ENCODE data around the gene DNASE1.
"Not testable (repeated sequence)": the region's sequence is repeated elsewhere in the genome, so short reads cannot be mapped to it uniquely, and the experiment has no call there.

Gene DNASE1

DNA sequence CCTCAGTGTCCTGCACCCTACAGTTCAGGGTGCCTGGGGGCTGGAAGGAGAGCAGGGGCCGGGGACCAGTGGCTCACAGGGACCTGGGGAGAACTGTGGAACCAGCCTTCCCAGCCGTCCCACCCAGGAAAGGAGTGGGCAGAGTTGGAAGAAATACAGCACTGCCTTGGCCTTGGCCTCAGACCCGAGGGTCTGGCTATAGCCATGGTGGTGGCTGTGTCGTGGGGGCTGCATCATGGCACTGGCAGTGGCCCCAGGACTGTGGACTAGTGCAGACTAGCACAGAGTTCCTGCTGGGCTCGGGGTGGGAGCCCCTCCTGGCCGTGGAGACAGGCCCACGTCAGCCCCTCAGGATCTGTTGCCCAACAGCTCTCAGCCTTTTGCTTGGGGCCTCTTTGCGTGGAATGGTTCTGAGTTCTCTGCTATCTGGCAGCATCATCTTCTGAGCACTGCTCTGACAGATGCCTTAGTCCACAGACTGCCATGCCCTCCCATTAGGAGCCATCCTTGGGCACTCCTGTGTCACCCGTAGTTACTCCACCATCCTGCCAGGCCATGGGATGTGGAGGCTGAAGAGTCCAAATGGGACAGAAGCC is 12.6 kb upstream of the DNASE1 start:
- DNase-seq: no peak

DNA sequence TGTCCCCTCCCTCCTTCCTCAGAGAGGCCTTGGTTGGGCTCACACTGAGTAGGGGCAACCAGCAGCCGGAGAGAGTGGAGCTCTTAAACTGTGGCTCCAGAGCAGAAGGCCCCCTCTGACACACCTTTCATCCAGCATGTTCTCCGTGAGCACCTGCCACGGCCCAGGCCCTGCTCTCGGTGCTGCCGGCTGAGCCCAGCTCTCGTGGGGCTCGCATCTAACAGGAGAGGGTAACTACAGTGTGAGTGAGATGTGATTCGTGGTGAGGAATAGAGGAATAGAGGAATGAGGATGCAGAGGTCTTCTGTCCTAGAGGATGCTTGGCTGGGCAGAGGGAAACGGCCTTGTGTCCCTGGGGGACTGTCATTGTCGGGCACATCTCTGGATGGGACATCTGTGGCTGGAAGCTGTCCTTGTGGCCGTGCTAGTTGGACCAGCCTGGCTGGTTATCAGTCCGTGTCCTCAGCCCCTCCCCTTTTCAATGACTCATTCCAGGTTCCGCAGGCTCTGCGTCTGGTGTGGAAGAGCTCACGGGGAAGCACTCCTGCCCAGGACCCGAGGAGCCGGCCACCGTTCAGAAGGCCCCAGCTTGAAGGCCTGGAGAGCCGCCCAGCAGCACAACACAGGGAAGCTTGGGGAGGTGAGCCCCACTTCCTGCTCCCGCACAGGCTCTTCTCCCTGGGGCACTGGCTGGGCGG is 11.9 kb upstream of the DNASE1 start:
- DNase-seq: no peak

- no peak for DNase-seq
Measured at GRCh38 chr16:3643095-3643730, 11.3 kb upstream of the DNASE1 start.

DNA sequence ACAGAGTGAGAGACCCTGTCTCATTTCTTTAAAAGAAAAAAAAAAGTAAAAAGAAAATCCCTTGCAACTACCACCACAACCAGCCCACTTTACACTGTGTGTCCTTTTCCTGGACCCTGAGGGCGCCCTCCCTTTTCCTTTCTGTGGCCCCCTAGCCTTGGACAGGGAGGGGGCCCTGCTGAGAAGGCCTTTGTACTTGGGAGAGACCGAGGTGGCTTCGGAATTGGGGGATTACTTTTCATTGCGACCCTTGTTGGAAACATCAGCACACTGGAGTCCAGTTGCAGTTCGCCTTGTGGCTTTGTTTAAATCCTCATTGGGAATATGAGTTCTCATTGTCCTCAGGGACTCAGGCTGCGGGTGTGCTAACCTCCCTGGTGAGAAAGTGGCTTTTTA is 9.4 kb upstream of the DNASE1 start:
- no peak for DNase-seq

DNA sequence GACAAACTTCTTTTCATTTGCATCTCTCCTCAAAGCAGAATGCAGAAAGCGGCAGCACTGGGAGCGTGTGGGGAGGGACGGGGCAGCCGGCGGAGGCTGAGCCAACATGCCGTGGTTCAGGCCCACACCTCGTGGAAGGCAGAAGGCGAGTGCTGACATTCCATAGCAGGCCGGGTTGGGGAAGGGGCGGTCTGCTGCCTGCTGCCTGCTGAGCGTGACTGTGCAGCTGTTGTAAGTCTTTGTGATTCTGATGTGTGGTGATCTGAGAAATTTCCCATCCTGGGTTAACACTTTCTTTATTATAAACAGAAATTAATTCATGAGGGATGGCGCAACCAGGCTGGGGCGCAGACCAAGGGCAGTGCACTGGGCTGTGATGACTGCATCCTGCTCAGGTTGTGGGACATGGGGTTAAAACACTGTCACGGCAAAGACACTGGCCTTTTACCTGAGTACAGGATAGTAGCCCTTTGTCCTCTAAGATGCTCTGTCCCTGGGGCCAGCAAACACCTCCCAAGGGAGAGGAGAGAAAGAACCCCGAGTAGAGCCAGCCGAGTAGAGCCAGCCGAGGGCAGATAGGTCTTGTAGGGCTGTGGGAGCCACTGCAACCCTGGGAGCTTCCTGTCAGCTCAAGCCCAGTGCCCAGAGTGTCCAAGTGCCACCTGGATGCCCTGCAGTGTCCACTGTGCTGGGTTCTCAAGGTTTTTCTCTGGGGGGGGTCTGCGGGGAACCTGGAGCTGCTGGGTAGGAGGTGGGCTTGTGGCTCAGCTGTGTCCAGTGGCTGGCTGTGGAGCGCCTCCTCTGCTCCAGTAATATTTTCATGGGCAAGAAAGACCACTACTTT is 8.8 kb upstream of the DNASE1 start:
- DNase-seq: no peak

- DNase-seq: no peak
Measured at GRCh38 chr16:3646348-3646920, 8.1 kb upstream of the DNASE1 start.

GRCh38 chr16:3650631-3651265 is 3.7 kb upstream of the DNASE1 start:
- DNase-seq: no peak

- DNase-seq: no peak
Measured at GRCh38 chr16:3651461-3652372, 2.8 kb upstream of the DNASE1 start.

DNA sequence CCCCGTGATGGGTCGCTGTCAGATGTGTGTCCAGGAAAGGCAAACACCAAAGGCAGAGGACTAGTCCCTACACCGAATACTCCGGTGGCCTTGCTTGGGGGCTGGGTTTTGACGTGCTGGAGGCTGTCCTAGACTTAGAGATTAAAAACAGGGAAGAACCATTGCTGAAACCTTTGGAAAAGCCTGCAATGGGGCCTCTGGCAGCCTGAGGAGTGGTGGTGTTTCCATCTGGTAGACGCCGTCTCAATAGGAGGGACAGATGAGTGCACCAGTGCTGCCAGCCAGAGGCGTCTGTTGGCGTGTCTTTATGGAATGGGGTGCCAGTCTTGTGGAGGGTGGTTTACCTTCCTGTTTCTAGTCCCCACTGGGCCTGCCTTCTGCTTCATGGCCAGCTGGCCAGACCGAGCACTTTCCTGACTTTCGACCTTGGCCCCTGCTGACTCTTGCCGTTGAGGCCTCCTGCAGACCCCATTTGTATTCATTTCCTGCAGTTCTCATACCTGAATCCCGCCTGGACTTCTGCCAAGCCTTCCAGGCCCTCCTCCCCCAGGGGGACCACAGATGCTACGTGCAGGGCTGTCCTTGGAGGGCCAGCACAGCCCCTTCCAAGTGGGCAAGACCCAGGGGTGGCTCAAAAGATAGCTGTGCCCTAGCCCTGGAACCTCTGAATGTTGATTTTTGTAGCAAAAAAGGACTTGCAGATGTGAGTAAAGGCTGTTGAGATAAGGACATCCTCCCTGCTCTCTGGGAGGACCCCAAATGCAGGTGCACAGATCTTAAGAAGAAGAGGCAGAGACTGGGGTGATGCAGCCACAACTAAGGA is 1.9 kb upstream of the DNASE1 start:
- no peak for DNase-seq

- no peak for DNase-seq
Measured at GRCh38 chr16:3655030-3655395, 522 bp downstream of the DNASE1 start.

DNA sequence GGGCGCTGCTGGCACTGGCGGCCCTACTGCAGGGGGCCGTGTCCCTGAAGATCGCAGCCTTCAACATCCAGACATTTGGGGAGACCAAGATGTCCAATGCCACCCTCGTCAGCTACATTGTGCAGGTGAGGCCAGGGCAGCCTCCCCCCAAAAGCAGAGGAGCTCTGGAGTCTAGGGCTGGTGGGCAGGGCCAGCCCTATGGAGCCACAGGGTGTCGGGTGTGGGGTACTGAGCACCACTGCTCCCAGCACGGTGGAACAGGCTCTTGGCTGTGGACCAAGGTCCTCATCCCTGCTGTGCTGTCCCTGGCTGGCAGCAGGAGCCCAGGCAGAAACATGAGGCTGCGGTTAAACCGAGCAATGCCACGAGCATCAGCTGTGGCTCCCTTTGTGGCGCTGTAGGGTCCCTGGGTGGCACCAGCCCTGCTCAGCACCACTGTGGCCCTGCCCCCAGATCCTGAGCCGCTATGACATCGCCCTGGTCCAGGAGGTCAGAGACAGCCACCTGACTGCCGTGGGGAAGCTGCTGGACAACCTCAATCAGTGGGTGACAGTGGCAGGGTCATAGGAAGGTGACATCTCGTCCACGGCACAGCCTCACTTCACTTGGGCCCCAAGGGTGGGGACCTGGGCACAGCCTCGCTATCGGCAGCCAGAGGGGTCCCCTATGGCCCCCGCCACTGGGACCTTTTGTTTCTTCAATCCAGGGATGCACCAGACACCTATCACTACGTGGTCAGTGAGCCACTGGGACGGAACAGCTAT is 1.1 kb downstream of the DNASE1 start:
- DNase-seq: no peak

DNA sequence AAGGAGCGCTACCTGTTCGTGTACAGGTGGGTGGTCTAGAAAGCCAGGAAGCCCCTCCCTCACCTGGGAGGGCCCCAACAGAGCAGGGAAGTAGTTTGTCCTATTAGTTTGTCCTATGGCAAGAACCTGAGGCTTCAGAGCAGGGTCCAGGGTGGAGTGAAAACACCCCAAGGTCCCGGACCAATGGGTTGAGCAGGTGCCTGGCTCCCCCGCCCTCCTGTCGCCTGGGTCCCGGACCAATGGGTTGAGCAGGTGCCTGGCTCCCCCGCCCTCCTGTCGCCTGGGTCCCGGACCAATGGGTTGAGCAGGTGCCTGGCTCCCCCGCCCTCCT is 1.6 kb downstream of the DNASE1 start:
- DNase-seq: not testable (repeated sequence)

- peak; percentile 44 for DNase-seq
Measured at GRCh38 chr16:3656491-3657468, 2.3 kb downstream of the DNASE1 start.

- DNase-seq: no peak
Measured at GRCh38 chr16:3659251-3659650, 4.8 kb downstream of the DNASE1 start.

DNA sequence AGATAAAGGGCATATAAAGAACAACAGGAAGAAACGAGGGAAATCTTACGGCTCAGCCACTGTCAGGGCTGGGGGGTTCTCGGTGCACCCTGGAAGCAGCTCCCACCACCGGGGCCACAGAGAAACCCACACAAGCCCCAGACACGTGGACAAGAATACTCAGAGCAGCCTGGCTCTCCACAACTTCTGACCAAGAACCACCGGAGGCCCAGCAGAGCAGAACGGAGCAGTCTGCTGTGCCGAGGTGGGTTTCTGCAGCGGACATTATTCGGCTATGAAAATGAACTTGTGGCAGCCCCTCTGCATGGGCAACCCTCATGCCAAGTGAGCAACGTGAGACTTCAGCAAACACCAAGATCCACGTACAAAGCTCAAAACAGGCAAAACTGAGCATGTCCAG is 6.8 kb downstream of the DNASE1 start:
- DNase-seq: no peak

- no peak for DNase-seq
Measured at GRCh38 chr16:3661922-3662321, 7.4 kb downstream of the DNASE1 start.

- no peak for DNase-seq
Measured at GRCh38 chr16:3662601-3663000, 8.1 kb downstream of the DNASE1 start.

DNA sequence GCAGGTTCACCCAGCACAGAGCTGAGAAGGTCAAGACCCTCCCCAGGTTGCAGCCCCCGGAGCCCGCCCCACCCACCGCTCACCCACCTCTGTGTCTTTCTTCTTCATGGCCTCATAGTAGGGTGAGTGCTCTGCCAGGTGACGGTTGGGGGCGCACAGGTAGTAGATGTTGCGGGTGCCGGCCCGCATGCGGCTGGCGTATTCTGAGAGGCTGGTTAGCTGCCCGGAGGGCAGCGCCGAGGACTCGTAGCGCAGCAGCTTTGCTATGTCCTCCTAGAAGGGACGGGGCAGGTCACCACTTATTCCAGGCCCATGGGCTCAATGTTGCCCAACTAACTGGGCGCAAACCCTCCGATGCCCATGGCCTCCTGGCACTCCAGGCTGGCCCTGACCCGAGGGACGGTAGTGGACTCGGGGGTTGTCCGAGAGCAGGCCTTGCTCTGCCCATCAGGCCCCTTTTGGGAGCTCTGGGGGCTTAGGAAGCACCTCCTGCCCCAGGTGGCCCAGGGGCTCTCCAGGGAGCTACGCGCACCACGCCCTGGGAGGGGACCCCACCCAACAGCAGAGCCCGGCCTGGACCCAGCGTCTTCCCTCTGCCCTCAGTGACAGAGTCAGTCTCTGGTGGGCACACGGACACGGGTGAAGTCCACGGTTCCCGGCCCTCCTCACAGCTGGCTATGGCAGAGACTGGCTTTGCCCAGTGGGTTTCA is 9.9 kb downstream of the DNASE1 start:
- DNase-seq: no peak
